ENCODE data around the gene OSCP1. TPM values are rescaled to one million over a fixed set of nuclear protein-coding genes. Genes with fewer than 3 reads are reported as not detected.

The OSCP1 gene
- total RNA-seq, 1 experiment from 2014 or later, result 3.8 TPM

GRCh38 chr1:36369061-36369861 lies 81.0 kb downstream of the OSCP1 start:
- Histone ChIP-seq H3K4me1 (ENCODE audit: insufficient read depth, low read length) (peaks cover 37% of the 10 kb centered on the region), H3K9me3 (ENCODE audit: low read length) (no peaks in the 10 kb centered on the region), H3F3A (ENCODE audit: low read length, unreplicated experiment) (peaks cover 14% of the 10 kb centered on the region), H3K79me2 (ENCODE audit: low read length) (peaks cover 71% of the 10 kb centered on the region), H3K4me2 (ENCODE audit: low read length) (no peak overlapping the region), H3K9me2 (replicated peaks; ENCODE audit: low read length) (no peaks in the 10 kb centered on the region), H3K27ac (ENCODE audit: low read length) (no peak overlapping the region), H3K27me3 (ENCODE audit: low read length) (no peaks in the 10 kb centered on the region), H2AFZ (ENCODE audit: low read length) (no peak overlapping the region), H4K20me1 (ENCODE audit: low read length) (no peaks in the 10 kb centered on the region), H3K9ac (ENCODE audit: low read length) (no peak overlapping the region), H3K4me3 (ENCODE audit: low read length) (no peak overlapping the region), H3K36me3 (ENCODE audit: low read depth, low read length) (peaks cover 21% of the 10 kb centered on the region; the same call in 1 of the 2 replicates)
- POLR2A ChIA-PET (ENCODE audit: unreplicated experiment), result interaction anchor here (1.0 kb wide), 1 partner anchor 18 kb away, joined by 3 read pairs; no protein-coding TSS in a partner anchor
- no TSS peak for BruUV-seq (replicated peaks)
- intact Hi-C loops (cut with micrococcal nuclease), result loop anchor here (1.0 kb wide), 2 partner anchors 27 to 51 kb away; no protein-coding TSS in a partner anchor
- ATAC-seq (peak; percentile 29), DNase-seq (peak; percentile 87)
- no peak for TF ChIP-seq EZH2phosphoT487 (IDR thresholded peaks at IDR 0.05; ENCODE audit: borderline replicate concordance, low read length)
- TF ChIP-seq, protein P1, sequence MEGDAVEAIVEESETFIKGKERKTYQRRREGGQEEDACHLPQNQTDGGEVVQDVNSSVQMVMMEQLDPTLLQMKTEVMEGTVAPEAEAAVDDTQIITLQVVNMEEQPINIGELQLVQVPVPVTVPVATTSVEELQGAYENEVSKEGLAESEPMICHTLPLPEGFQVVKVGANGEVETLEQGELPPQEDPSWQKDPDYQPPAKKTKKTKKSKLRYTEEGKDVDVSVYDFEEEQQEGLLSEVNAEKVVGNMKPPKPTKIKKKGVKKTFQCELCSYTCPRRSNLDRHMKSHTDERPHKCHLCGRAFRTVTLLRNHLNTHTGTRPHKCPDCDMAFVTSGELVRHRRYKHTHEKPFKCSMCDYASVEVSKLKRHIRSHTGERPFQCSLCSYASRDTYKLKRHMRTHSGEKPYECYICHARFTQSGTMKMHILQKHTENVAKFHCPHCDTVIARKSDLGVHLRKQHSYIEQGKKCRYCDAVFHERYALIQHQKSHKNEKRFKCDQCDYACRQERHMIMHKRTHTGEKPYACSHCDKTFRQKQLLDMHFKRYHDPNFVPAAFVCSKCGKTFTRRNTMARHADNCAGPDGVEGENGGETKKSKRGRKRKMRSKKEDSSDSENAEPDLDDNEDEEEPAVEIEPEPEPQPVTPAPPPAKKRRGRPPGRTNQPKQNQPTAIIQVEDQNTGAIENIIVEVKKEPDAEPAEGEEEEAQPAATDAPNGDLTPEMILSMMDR (conservative IDR thresholded peaks at IDR 0.05; ENCODE audit: low read depth, low read length), result peak; percentile 84
- no peak for TF ChIP-seq EZH2 (IDR thresholded peaks at IDR 0.05; ENCODE audit: low read length, unreplicated experiment)
- CTCF ChIA-PET, result interaction anchor here (0.5 to 1.4 kb wide), 3 partner anchors 13 to 65 kb away, joined by 3 to 17 read pairs (median 6); no protein-coding TSS in a partner anchor

Other genes with a start within 250 kb of the OSCP1 start
- gene THRAP3, start 226.0 kb downstream of the OSCP1 start, total RNA-seq (2014; rRNA removed), result 55.7 and 67.0 TPM in 2 replicates
- 11.3 and 16.4 TPM in 2 replicates for gene SH3D21, start 144.1 kb downstream of the OSCP1 start, total RNA-seq (2014; rRNA removed)
- 89.1 and 104 TPM in 2 replicates for gene EVA1B, start 126.8 kb downstream of the OSCP1 start, total RNA-seq (2014; rRNA removed)
- gene STK40, start 64.5 kb downstream of the OSCP1 start, total RNA-seq (2014; rRNA removed), result 14.4 and 15.9 TPM in 2 replicates
- 19.2 and 35.2 TPM in 2 replicates for gene LSM10, start 52.5 kb downstream of the OSCP1 start, total RNA-seq (2014; rRNA removed)
- gene MRPS15, start 13.9 kb upstream of the OSCP1 start, total RNA-seq (2014; rRNA removed), result 164 and 213 TPM in 2 replicates
- not detected in 2 replicates for gene CSF3R, start 32.5 kb upstream of the OSCP1 start, total RNA-seq (2014; rRNA removed)

All from PC-3 (cell line).